Naive thymus-derived CD8-positive, alpha-beta T cell (primary cell): ENCODE results near the gene TECPR1. TPM values are rescaled to one million over a fixed set of nuclear protein-coding genes. Genes with fewer than 3 reads are reported as not detected.

Experiments
- ATAC-seq, 2 donors: fragments of 150-1000 bp; cut with Tn5 transposase in 1 of 2; sonication (Bioruptor Pico), chemical (Tn5 transposase) in 1 of 2; 1 replicate in 1 of 2; 2 replicates in 1 of 2; pipeline ENCODE4 v1.10.0; 2021; ENCODE audit warnings: mild to moderate bottlenecking in 2 of 2, moderate library complexity in 2 of 2
- POLR2A ChIA-PET: fragments of 350-600 bp; sonication (Branson Sonifier 250); formaldehyde crosslinking; loops from one replicate; lab custom pipeline; 2021; ENCODE audit warnings: antibody characterized with exemption; lab: Charles Lee
- DNase-seq, 10 donors: peaks; one replicate each; pipeline versions ENCODE4 v3.0.0 to v3.0.0-alpha.2; 2020 to 2022
- H3K27ac Mint-ChIP-seq, 10 donors: one replicate each; pipeline ENCODE4 v1.8.0; 2020 to 2022; ENCODE audit warnings: mild to moderate bottlenecking in 10 of 10, mixed read lengths in 10 of 10, moderate library complexity in 4 of 10, inconsistent platforms in 1 of 10
- H3K27me3 Mint-ChIP-seq, 5 donors: one replicate each; pipeline ENCODE4 v1.8.0; 2021 to 2022; ENCODE audit warnings: mixed read lengths in 5 of 5
- H3K36me3 Mint-ChIP-seq, 3 donors: one replicate each; pipeline ENCODE4 v1.8.0; 2020 to 2022; ENCODE audit warnings: mixed read lengths in 3 of 3, mild to moderate bottlenecking in 2 of 3, inconsistent platforms in 1 of 3
- H3K4me1 Mint-ChIP-seq, 4 donors: one replicate each; pipeline ENCODE4 v1.8.0; 2021 to 2022; ENCODE audit warnings: mixed read lengths in 4 of 4
- H3K4me3 Mint-ChIP-seq, 10 donors: one replicate each; pipeline ENCODE4 v1.8.0; 2020 to 2022; ENCODE audit warnings: mild to moderate bottlenecking in 10 of 10, mixed read lengths in 10 of 10, moderate library complexity in 6 of 10, inconsistent platforms in 1 of 10
- H3K9me3 Mint-ChIP-seq, 9 donors: one replicate each; pipeline ENCODE4 v1.8.0; 2020 to 2022; ENCODE audit warnings: mixed read lengths in 9 of 9, mild to moderate bottlenecking in 3 of 9, inconsistent platforms in 1 of 9, moderate library complexity in 1 of 9
- polyA plus RNA-seq, 3 donors: library from polyadenylated mRNA; unstranded; fragments of 300-500 nt; fragmentation: Illumina TruSeq; gene quantifications; one replicate each; pipeline ENCODE4 v1.2.3, GENCODE V29; 2021
- total RNA-seq, 8 experiments: library from RNA in 2 of 8; stranded (reverse) in 2 of 8; gene quantifications; one replicate each; pipeline ENCODE4 v1.2.3 and lab custom pipeline; 2021 to 2026

The TECPR1 gene
- total and polyA plus RNA-seq, 5 experiments from 2014 or later, result 18.5 to 181 (median 40.2) TPM

DNA sequence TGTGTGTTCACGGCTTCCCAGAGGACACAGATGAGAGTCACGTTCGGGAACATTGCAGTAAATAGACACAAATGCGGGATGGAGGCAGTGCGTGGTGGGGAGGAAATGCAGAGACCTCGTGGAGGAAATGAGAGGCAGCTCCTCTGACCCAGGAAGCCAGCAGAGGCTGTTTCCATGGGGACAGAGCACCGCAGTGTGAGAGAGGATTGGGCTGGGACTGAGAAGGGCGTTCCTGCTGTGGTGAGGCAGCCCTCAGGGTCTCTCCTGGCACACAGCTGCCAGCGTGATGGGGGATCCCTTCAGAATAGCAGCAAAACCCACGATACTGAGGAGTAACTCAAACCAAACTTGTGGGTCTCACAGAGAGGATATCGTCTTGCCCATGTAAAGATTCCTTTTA lies 62.5 kb downstream of the TECPR1 start:
- DNase-seq (no peak), ATAC-seq (peak in 1 of 2 donors; percentile 47)
- Mint-ChIP-seq H3K4me1 (peaks cover 10 to 19% (median 12%) of the 10 kb centered on the region in 4 donors), H3K27me3 (no peaks in the 10 kb centered on the region), H3K36me3 (peaks cover 5 to 81% (median 49%) of the 10 kb centered on the region in 3 donors), H3K9me3 (peaks cover 0 to 20% (median 0%) of the 10 kb centered on the region in 9 donors), H3K4me3 (peak overlapping the region in 2 of 10 donors; percentile 24 to 29), H3K27ac (peak overlapping the region in 5 of 10 donors; percentile 46 to 81 (median 69))
- POLR2A ChIA-PET, result no interaction called here

DNA sequence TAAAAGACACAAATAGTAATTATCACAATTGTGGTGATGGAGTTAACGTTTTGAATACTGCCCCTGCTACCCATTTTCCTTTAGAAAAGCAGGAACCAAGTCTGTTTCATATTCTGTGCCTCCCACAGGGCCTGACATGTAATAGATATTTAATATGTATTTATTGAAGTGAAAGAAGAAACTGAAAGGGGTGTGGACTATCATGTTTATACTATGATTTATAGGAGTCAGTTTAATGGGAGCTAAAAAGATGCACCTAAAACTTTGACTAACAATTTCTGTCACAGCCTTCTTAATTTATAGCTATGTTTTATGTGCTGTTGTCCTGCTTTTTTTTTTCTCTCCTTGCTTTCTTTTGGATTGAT lies 64.9 kb downstream of the TECPR1 start:
- POLR2A ChIA-PET, result no interaction called here
- no peaks in the 10 kb centered on the region for H3K27me3 Mint-ChIP-seq

GRCh38 chr7:98186452-98187137 lies 65.4 kb downstream of the TECPR1 start:
- ATAC-seq (no peak), DNase-seq (no peak)
- Mint-ChIP-seq H3K36me3 (peaks cover 5 to 63% (median 36%) of the 10 kb centered on the region in 3 donors), H3K27me3 (no peaks in the 10 kb centered on the region), H3K27ac (no peak overlapping the region), H3K4me1 (peaks cover 10 to 19% (median 13%) of the 10 kb centered on the region in 4 donors), H3K4me3 (no peak overlapping the region), H3K9me3 (peaks cover 0 to 20% (median 0%) of the 10 kb centered on the region in 9 donors)
- POLR2A ChIA-PET, result interaction anchor here (0.8 kb wide), 1 partner anchor 16 kb away, joined by 3 read pairs; no protein-coding TSS in a partner anchor

More for the DNA sequence above, 64.9 kb downstream of the TECPR1 start:
- H3K27ac Mint-ChIP-seq, result no peak overlapping the region
- H3K36me3 Mint-ChIP-seq, result peaks cover 5 to 66% (median 39%) of the 10 kb centered on the region in 3 donors
- H3K4me3 Mint-ChIP-seq, result no peak overlapping the region
- peaks cover 0 to 20% (median 0%) of the 10 kb centered on the region in 9 donors for H3K9me3 Mint-ChIP-seq
- no peak for DNase-seq
- H3K4me1 Mint-ChIP-seq, result peaks cover 10 to 19% (median 13%) of the 10 kb centered on the region in 4 donors
- ATAC-seq, result no peak

GRCh38 chr7:98185101-98185500 lies 66.9 kb downstream of the TECPR1 start:
- ATAC-seq, result no peak
- H3K4me1 Mint-ChIP-seq, result peaks cover 9 to 13% (median 11%) of the 10 kb centered on the region in 4 donors
- POLR2A ChIA-PET, result no interaction called here
- peaks cover 5 to 54% (median 33%) of the 10 kb centered on the region in 3 donors for H3K36me3 Mint-ChIP-seq
- peaks cover 0 to 20% (median 0%) of the 10 kb centered on the region in 9 donors for H3K9me3 Mint-ChIP-seq
- no peaks in the 10 kb centered on the region for H3K27me3 Mint-ChIP-seq
- no peak overlapping the region for H3K4me3 Mint-ChIP-seq
- no peak for DNase-seq
- H3K27ac Mint-ChIP-seq, result no peak overlapping the region

DNA sequence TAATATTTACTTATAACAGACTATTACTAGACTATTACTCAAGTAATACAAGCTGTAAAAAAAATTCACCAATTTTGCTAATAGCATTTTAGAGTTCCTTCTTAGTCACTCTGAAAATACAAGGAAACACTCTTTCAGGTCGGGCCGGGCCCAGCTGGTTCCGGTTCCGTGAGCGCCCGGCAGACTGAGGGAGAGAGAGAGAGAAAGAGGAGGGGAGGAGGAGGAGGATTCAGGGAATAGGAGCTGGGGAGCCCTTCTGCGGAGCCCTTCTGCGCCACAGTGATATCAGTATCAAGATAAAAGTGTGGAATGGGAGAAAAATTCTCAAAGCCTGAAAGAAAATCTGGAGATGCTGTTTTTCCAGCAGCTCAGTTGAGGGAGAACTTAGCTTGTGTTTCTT lies 71.3 kb downstream of the TECPR1 start:
- ATAC-seq (no peak), DNase-seq (no peak)
- Mint-ChIP-seq H3K4me3 (no peak overlapping the region), H3K27ac (peak overlapping the region in 1 of 10 donors; percentile 72), H3K27me3 (no peaks in the 10 kb centered on the region), H3K4me1 (peaks cover 0 to 2% (median under 1%) of the 10 kb centered on the region in 4 donors), H3K9me3 (no peaks in the 10 kb centered on the region), H3K36me3 (peaks cover 0 to 39% (median 4%) of the 10 kb centered on the region in 3 donors)
- POLR2A ChIA-PET, result interaction anchor here (0.6 kb wide), 1 partner anchor 55 kb away, joined by 3 read pairs; no protein-coding TSS in a partner anchor

DNA sequence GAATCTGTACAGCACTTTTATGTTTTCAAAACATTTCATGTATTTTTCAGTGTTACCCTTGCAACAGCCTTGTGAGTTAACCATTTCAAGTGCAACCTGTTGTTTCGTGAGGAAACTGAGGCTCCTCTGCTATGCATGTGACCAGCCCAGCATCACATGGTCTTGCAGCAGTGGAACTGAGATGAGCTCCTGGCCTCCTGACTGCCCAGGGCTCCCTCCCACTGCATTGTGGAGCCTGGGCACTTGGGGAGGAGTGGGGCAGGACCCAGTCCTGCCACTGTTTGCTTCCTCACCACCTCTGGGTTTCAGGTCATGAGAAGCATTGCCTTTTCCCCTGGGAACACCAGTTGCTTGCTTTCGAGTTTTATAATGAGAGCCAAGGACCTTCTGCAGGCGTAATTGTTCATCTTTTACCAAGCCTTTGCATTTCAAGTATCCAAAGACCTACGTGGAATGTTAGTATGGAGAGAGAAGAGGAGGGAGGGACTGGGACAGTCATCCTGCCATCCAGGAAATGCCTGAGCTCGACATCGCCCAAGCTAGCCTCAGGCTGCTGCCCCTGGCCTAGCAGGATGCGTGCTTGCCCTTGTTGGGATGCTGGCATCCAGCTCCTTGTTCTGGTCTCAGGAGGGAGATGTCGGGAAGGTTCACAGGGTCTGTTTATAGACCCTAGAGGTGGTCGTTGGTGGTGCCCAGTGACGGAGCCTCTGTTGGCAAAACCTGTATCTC lies 73.1 kb downstream of the TECPR1 start:
- Mint-ChIP-seq H3K27me3 (no peaks in the 10 kb centered on the region), H3K36me3 (peaks cover 0 to 47% (median 4%) of the 10 kb centered on the region in 3 donors), H3K4me1 (peaks cover 0 to 6% (median 0%) of the 10 kb centered on the region in 4 donors), H3K4me3 (no peak overlapping the region), H3K9me3 (no peaks in the 10 kb centered on the region), H3K27ac (peak overlapping the region in 1 of 10 donors; percentile 8)
- DNase-seq (no peak), ATAC-seq (no peak)
- POLR2A ChIA-PET, result interaction anchor here (0.6 kb wide), 1 partner anchor 132 kb away, joined by 3 read pairs; no protein-coding TSS in a partner anchor

- Mint-ChIP-seq H3K27me3 (no peaks in the 10 kb centered on the region), H3K9me3 (no peaks in the 10 kb centered on the region), H3K27ac (no peak overlapping the region), H3K36me3 (peaks cover 0 to 50% (median 4%) of the 10 kb centered on the region in 3 donors), H3K4me1 (peaks cover 0 to 6% (median 0%) of the 10 kb centered on the region in 4 donors), H3K4me3 (no peak overlapping the region)
- POLR2A ChIA-PET, result no interaction called here
- DNase-seq (no peak), ATAC-seq (no peak)
Observed at GRCh38 chr7:98178321-98178720, 73.7 kb downstream of the TECPR1 start.

- Mint-ChIP-seq H3K4me3 (no peak overlapping the region), H3K9me3 (no peaks in the 10 kb centered on the region), H3K27ac (peak overlapping the region in 1 of 10 donors; percentile 34), H3K27me3 (no peaks in the 10 kb centered on the region), H3K36me3 (peaks cover 0 to 53% (median 8%) of the 10 kb centered on the region in 3 donors), H3K4me1 (peaks cover 0 to 6% (median 1%) of the 10 kb centered on the region in 4 donors)
- no peak for DNase-seq
- POLR2A ChIA-PET, result no interaction called here
- no peak for ATAC-seq
Observed at GRCh38 chr7:98177553-98177952, 74.5 kb downstream of the TECPR1 start.

DNA sequence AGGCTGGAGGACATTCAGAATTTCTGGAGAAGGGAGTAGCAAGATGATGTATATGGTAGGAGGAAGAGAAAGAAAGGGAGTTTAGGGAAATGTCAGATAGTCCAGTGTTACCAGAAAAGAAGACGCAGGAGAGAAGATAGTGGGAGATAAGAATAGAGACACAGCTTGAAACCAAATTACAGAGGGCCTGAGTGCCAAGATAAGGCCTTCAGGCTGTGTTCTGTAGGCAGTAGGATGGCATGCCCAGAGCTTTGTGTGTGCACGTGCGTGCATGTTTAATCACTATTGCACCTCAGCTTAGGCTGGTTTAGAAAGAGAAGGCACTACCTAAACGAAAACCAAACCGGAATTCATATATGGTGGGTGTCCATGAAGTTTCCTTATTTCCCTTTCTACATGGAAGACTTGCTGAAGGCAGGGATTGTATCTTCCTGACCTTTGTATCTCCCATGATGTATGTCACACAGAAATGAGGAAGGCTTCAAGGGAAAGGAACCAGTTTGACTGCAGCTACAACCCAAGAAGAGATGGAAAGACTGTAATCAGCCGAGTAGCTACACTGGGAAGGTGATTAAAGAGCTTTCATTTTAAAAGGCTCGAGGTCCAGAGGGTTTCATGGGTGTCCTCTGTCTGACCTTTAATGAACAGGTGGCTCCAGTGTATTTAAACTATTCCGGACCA lies 76.6 kb downstream of the TECPR1 start:
- no peaks in the 10 kb centered on the region for H3K27me3 Mint-ChIP-seq
- peaks cover 0 to 64% (median 13%) of the 10 kb centered on the region in 3 donors for H3K36me3 Mint-ChIP-seq
- peaks cover 0 to 4% (median 1%) of the 10 kb centered on the region in 4 donors for H3K4me1 Mint-ChIP-seq
- ATAC-seq, result no peak
- H3K4me3 Mint-ChIP-seq, result no peak overlapping the region
- H3K9me3 Mint-ChIP-seq, result no peaks in the 10 kb centered on the region
- POLR2A ChIA-PET, result no interaction called here
- H3K27ac Mint-ChIP-seq, result peak overlapping the region in 2 of 10 donors; percentile 18 to 70
- DNase-seq, result no peak

DNA sequence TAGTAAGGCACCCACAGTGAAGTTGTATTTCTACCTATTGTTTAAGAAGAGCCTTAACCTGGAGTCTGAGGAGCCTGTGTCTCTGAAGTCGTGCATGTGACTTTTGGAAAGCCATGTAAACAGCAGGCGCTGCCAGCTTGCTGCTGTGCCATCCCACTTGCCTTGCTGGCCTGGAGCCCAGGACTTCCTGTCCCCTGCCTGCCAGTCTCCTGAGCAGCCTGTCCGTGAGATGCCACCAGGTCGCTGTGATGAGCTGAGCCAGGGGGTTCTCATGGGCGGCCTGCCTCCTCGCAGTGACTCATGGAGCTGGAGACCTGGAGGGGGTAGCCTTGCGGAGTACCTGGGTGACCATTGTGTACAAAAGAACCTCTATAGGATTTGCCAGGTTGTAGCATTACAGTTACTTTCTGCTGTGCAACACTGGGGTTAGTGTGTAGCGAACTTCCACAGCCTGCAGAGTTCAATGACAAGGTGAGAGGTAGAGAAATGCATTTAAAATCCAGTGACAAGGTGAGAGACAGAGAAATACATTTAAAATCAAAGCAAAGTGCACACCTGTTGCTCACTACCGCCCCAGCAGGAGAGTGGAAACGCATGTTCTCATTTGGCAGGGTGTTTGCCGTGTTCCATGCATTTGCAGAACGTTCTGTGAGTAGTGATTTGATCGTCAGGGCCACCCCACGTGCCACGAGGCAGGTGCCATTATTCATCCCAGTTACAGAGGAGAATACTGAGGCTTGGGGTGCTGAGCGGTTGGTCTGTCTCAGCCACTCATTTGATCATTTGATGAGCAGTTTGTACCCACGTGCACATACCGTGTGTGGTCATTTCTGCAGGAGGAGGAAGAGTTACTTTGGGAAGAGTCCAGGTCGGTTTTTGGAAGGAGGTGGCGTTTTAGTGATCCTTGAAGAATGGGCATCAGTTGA lies 77.4 kb downstream of the TECPR1 start:
- Mint-ChIP-seq H3K4me1 (peaks cover 0 to 4% (median 1%) of the 10 kb centered on the region in 4 donors), H3K9me3 (no peaks in the 10 kb centered on the region), H3K36me3 (peaks cover 0 to 70% (median 13%) of the 10 kb centered on the region in 3 donors), H3K4me3 (no peak overlapping the region), H3K27ac (peak overlapping the region in 3 of 10 donors; percentile 18 to 70 (median 51)), H3K27me3 (no peaks in the 10 kb centered on the region)
- no peak for DNase-seq
- POLR2A ChIA-PET, result no interaction called here
- no peak for ATAC-seq

DNA sequence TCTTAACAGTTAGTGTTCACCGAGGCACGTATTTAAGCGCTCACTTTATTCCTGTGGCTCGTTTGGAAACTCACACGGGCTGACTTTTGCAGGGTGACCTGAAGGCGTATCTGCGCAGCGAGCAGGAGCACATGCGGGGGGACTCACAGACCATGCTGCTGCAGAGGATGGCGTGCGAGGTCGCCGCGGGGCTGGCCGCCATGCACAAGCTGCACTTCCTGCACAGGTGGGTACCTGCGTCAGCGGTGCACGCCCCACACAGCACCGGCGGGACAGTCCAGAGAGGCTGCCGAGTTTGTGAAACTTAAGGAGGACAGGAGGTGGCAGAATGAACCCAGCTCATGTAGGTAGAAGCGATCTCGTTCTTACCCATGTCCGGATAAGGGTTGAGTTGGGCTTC lies 80.6 kb downstream of the TECPR1 start:
- no peak for ATAC-seq
- Mint-ChIP-seq H3K27me3 (no peaks in the 10 kb centered on the region), H3K4me1 (peaks cover 11 to 23% (median 13%) of the 10 kb centered on the region in 4 donors), H3K36me3 (peaks cover 0 to 58% (median 13%) of the 10 kb centered on the region in 3 donors), H3K4me3 (no peak overlapping the region), H3K27ac (no peak overlapping the region), H3K9me3 (no peaks in the 10 kb centered on the region)
- POLR2A ChIA-PET, result no interaction called here
- no peak for DNase-seq
